RWPE2 (cell line): Measurements from ENCODE around the gene FOXG1.

ENCODE experiments used
- ATAC-seq: fragments of 200-7000 bp; cut with Tn5 transposase; 3 replicates; pipeline ENCODE4 v1.9.1; 2021; ENCODE audit warnings: low read depth
- DNase-seq: peaks from one replicate; pipeline ENCODE4 v3.0.0-alpha.2; 2020; ENCODE audit warnings: low spot score
- H3K27ac ChIP-seq: fragments of 450-650 bp; 2 replicates; pipeline ENCODE4 v1.5.1; 2017; ENCODE audit warnings: mild to moderate bottlenecking; ENCODE audit not compliant: poor library complexity, severe bottlenecking
- H3K27me3 ChIP-seq: fragments of 250-450 bp; sonication (Bioruptor Pico); 2 replicates; pipeline ENCODE4 v1.5.1; 2021; ENCODE audit warnings: mild to moderate bottlenecking, moderate library complexity; ENCODE audit not compliant: insufficient read depth, poor library complexity, severe bottlenecking
- H3K36me3 ChIP-seq: fragments of 250-450 bp; sonication (Bioruptor Pico); 2 replicates; pipeline ENCODE4 v1.5.1; 2020; ENCODE audit warnings: low read depth, mild to moderate bottlenecking, moderate library complexity
- H3K4me1 ChIP-seq: fragments of 250-450 bp; sonication (Bioruptor Pico); 2 replicates; pipeline ENCODE4 v1.5.1; 2021; ENCODE audit warnings: mild to moderate bottlenecking, moderate library complexity; ENCODE audit not compliant: insufficient read depth, poor library complexity, severe bottlenecking
- H3K4me3 ChIP-seq: fragments of 250-450 bp; sonication (Bioruptor Pico); 2 replicates; pipeline ENCODE4 v1.5.1; 2021; ENCODE audit warnings: mild to moderate bottlenecking, moderate library complexity; ENCODE audit not compliant: severe bottlenecking
- H3K9me3 ChIP-seq: fragments of 250-450 bp; sonication (Bioruptor Pico); 2 replicates; pipeline ENCODE4 v1.5.1; 2021; ENCODE audit warnings: mild to moderate bottlenecking, moderate library complexity; ENCODE audit not compliant: severe bottlenecking
- TF ChIP-seq, protein P1 (sequence below): fragments of 450-650 bp; IDR thresholded peaks from one replicate; pipeline ENCODE4 v1.5.1; 2017; ENCODE audit warnings: mild to moderate bottlenecking, moderate library complexity; ENCODE audit not compliant: poor library complexity, severe bottlenecking

FOXG1 gene

DNA sequence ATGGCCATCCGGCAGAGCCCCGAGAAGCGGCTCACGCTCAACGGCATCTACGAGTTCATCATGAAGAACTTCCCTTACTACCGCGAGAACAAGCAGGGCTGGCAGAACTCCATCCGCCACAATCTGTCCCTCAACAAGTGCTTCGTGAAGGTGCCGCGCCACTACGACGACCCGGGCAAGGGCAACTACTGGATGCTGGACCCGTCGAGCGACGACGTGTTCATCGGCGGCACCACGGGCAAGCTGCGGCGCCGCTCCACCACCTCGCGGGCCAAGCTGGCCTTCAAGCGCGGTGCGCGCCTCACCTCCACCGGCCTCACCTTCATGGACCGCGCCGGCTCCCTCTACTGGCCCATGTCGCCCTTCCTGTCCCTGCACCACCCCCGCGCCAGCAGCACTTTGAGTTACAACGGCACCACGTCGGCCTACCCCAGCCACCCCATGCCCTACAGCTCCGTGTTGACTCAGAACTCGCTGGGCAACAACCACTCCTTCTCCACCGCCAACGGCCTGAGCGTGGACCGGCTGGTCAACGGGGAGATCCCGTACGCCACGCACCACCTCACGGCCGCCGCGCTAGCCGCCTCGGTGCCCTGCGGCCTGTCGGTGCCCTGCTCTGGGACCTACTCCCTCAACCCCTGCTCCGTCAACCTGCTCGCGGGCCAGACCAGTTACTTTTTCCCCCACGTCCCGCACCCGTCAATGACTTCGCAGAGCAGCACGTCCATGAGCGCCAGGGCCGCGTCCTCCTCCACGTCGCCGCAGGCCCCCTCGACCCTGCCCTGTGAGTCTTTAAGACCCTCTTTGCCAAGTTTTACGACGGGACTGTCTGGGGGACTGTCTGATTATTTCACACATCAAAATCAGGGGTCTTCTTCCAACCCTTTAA lies 1.5 kb downstream of the FOXG1 start:
- DNase-seq (no peak), ATAC-seq (no peak)
- no peaks in the 10 kb centered on the region for H3K36me3 ChIP-seq
- TF ChIP-seq, protein P1, sequence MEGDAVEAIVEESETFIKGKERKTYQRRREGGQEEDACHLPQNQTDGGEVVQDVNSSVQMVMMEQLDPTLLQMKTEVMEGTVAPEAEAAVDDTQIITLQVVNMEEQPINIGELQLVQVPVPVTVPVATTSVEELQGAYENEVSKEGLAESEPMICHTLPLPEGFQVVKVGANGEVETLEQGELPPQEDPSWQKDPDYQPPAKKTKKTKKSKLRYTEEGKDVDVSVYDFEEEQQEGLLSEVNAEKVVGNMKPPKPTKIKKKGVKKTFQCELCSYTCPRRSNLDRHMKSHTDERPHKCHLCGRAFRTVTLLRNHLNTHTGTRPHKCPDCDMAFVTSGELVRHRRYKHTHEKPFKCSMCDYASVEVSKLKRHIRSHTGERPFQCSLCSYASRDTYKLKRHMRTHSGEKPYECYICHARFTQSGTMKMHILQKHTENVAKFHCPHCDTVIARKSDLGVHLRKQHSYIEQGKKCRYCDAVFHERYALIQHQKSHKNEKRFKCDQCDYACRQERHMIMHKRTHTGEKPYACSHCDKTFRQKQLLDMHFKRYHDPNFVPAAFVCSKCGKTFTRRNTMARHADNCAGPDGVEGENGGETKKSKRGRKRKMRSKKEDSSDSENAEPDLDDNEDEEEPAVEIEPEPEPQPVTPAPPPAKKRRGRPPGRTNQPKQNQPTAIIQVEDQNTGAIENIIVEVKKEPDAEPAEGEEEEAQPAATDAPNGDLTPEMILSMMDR, result no peak
- H3K27me3 ChIP-seq, result peaks cover 90% of the 10 kb centered on the region
- H3K27ac ChIP-seq, result no peak overlapping the region
- no peak overlapping the region for H3K4me3 ChIP-seq
- H3K4me1 ChIP-seq, result no peaks in the 10 kb centered on the region
- H3K9me3 ChIP-seq, result no peaks in the 10 kb centered on the region

DNA sequence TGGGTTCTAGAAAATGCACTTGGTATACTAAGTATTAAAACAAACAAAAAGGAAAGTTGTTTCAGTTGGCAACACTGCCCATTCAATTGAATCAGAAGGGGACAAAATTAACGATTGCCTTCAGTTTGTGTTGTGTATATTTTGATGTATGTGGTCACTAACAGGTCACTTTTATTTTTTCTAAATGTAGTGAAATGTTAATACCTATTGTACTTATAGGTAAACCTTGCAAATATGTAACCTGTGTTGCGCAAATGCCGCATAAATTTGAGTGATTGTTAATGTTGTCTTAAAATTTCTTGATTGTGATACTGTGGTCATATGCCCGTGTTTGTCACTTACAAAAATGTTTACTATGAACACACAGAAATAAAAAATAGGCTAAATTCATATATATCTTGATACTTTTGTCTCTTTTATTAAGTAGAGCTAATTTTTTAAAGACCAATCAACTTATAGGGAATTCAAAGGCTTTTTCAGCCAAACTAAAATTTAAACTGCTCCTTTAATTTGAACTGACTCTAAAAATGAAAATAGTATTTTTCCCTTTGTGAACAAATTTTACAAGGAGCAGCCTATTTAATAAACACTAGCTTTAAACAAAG lies 2.8 kb downstream of the FOXG1 start:
- H3K27ac ChIP-seq, result no peak overlapping the region
- peaks cover 90% of the 10 kb centered on the region for H3K27me3 ChIP-seq
- H3K36me3 ChIP-seq, result no peaks in the 10 kb centered on the region
- H3K9me3 ChIP-seq, result no peaks in the 10 kb centered on the region
- H3K4me1 ChIP-seq, result no peaks in the 10 kb centered on the region
- no peak overlapping the region for H3K4me3 ChIP-seq
- ATAC-seq, result no peak
- TF ChIP-seq, protein P1, result no peak
- no peak for DNase-seq

DNA sequence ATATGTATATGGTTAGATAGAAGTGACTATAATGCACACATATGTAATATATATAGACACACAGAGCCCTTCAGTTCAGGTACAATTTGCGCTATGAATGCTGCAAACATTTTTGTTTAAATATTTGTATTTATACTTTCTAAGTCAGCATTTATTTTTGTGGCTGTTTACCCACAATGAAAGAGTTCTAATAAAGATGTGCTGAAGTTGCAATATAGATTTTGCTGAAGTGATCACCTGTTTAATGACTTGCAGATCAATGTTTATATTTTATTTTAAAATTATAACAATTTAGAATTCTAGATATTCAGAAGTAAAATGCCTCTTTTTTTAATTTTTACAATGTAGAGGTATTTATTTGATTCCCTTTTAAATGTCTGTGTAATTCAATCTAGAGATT lies 3.5 kb downstream of the FOXG1 start:
- H3K4me3 ChIP-seq, result no peak overlapping the region
- H3K9me3 ChIP-seq, result no peaks in the 10 kb centered on the region
- DNase-seq (no peak), ATAC-seq (no peak)
- TF ChIP-seq, protein P1, result no peak
- no peak overlapping the region for H3K27ac ChIP-seq
- peaks cover 90% of the 10 kb centered on the region for H3K27me3 ChIP-seq
- no peaks in the 10 kb centered on the region for H3K4me1 ChIP-seq
- H3K36me3 ChIP-seq, result no peaks in the 10 kb centered on the region

DNA sequence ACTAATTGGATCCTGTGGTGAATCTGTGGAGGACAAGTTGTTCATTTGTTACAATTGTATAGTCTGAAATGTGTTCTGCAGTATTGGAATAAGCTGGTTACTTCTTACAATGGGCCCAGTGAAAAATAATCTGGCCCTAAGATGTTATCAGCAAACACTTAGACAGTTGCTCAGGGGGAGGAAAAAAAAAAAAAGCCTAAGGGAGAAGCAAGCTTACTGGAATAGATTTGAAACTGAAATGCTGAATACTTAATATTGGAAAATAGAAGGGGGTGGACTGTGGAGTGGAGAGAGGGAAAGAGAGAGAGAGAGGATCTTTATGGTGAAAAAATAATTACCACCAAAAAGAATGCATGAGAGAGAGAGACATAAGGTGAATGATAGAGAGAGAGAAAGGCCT lies 4.0 kb downstream of the FOXG1 start:
- no peaks in the 10 kb centered on the region for H3K36me3 ChIP-seq
- peaks cover 90% of the 10 kb centered on the region for H3K27me3 ChIP-seq
- DNase-seq (no peak), ATAC-seq (no peak)
- no peak overlapping the region for H3K4me3 ChIP-seq
- H3K9me3 ChIP-seq, result no peaks in the 10 kb centered on the region
- TF ChIP-seq, protein P1, result no peak
- H3K27ac ChIP-seq, result no peak overlapping the region
- H3K4me1 ChIP-seq, result no peaks in the 10 kb centered on the region

DNA sequence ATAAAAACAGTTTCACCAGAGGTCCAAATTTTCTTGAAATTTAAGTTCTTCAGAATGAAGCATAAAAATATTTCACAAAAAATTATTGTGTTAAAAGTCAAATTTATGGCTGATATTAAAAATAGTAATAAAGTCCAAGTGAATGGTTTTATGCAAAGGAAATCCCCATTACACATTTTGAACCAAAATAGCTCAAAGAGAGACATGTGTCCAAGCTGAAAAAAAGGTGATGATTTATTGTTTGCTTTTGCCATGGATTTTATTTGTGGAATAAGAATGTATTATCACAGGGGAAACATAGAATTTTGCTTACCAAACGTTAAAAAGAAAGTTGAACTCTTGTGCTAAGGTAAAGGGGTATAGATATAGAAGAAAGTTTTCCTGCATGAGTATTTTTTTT lies 4.6 kb downstream of the FOXG1 start:
- Histone ChIP-seq H3K9me3 (no peaks in the 10 kb centered on the region), H3K4me3 (no peak overlapping the region), H3K27ac (no peak overlapping the region), H3K4me1 (no peaks in the 10 kb centered on the region), H3K27me3 (peaks cover 90% of the 10 kb centered on the region), H3K36me3 (no peaks in the 10 kb centered on the region)
- TF ChIP-seq, protein P1, result no peak
- DNase-seq (no peak), ATAC-seq (no peak)
